ENCODE data around the gene TNFRSF1B. TPM values are rescaled to one million over a fixed set of nuclear protein-coding genes. Genes with fewer than 3 reads are reported as not detected.

The TNFRSF1B gene
- total RNA-seq, 3 donors from 2014 or later (not counting 1 experiment from before 2014, with no cell fraction given), result 152 to 173 (median 172) TPM

Other genes with a start within 250 kb of the TNFRSF1B start
- gene KIAA2013, start 240.6 kb upstream of the TNFRSF1B start, total RNA-seq, result 10 to 100 TPM; 32.0 to 44.8 (median 40.4) TPM
- gene PLOD1, start 232.3 kb upstream of the TNFRSF1B start, total RNA-seq, result 10 to 100 TPM; 69.8 to 80.5 (median 80.4) TPM
- gene MFN2, start 186.5 kb upstream of the TNFRSF1B start, total RNA-seq, result 10 to 100 TPM; 54.7 to 65.9 (median 55.8) TPM
- gene MIIP, start 147.5 kb upstream of the TNFRSF1B start, total RNA-seq, result 10 to 100 TPM; 27.2 to 28.5 (median 27.9) TPM
- 1 to 10 TPM in 1 of 3 donors, under 1 TPM in 2; 0.34 to 1.7 (median 0.50) TPM for gene TNFRSF8, start 103.7 kb upstream of the TNFRSF1B start, total RNA-seq
- 10 to 100 TPM; 66.3 to 94.0 (median 81.7) TPM for gene VPS13D, start 63.0 kb downstream of the TNFRSF1B start, total RNA-seq